GM12874 (cell line): ENCODE results near the gene TMEM236.

ENCODE experiments used
- TF ChIP-seq, protein P1 (sequence below): IDR thresholded peaks from 2 replicates; pipeline ENCODE4 v1.5.1; 2011; ENCODE audit warnings: low read depth, mild to moderate bottlenecking, control low read depth, low read length, moderate library complexity; ENCODE audit not compliant: insufficient read depth

TMEM236 gene

DNA sequence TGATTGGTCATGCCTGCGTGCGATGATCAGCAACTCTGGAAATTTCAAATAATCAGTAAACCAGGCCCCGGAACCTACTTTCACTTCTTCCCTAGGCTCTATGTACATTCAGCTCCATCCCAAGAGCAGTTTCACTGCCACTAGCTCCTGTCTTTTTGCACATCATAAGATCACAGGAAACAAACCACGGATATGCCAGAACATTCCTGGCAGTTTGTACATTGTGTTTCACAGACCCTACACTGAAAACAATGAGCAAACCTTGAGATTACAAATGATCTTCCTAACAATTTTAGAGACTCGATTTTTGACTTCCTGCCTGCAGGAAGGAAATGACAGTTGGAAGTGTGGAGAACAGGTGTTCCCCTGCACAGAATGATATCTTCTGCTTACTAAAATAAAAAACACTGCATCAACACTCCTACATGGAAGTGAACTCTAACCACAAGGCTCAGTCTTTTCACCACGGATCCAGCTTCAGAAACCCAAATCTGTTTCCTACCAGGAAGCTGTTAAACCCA lies 7.6 kb upstream of the TMEM236 start:
- TF ChIP-seq, protein P1, sequence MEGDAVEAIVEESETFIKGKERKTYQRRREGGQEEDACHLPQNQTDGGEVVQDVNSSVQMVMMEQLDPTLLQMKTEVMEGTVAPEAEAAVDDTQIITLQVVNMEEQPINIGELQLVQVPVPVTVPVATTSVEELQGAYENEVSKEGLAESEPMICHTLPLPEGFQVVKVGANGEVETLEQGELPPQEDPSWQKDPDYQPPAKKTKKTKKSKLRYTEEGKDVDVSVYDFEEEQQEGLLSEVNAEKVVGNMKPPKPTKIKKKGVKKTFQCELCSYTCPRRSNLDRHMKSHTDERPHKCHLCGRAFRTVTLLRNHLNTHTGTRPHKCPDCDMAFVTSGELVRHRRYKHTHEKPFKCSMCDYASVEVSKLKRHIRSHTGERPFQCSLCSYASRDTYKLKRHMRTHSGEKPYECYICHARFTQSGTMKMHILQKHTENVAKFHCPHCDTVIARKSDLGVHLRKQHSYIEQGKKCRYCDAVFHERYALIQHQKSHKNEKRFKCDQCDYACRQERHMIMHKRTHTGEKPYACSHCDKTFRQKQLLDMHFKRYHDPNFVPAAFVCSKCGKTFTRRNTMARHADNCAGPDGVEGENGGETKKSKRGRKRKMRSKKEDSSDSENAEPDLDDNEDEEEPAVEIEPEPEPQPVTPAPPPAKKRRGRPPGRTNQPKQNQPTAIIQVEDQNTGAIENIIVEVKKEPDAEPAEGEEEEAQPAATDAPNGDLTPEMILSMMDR: no peak

DNA sequence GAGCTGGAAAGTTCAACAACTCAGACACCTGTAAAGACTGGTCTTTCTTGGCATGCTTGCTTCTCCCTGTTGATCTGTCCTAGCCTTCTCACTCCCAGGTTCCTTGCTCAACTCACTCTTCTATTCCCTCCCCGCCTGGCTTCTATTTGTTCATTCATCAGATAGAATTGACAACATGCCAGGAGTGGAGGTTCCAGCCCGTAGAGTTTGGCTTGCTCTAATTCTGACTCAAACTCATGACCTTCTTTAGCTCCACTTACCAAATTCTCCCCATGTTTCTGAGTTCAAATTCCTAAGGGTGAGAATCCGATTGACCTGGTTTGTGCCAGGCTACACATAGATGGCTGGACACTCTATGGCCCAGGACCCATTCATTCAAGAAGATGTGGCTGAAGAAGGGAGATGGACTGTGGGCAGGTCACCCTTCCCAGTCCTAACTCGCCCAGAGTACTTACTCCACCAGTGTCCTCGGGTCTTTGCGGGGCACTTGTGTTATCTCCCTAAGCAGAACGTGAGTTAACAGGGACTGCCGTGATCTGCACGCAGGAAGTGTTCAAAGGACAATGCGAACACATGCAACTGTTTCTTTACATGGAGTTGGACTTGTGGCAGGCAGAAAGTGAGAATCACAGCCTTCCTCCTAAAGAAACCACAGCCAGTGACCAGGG lies 4.0 kb upstream of the TMEM236 start:
- TF ChIP-seq, protein P1: no peak

DNA sequence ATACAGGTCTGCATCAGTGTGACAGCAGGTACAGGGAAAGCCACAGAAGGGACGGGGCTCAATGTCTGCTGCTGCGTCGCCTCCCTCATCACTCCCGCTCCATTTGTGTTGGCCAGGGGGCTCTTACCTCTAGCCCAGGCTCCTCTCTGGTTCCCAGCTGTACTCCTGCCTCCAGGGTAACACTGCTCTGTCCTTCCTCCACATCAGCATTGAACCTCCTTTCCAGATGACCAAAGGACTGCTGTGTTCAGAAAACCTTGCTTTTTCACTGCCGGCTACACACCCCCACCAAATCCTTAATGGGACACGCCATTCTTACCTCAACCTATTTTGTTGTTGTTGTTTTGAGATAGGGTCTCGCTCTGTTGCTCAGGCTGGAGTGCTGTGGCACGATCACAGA lies 2.1 kb upstream of the TMEM236 start:
- TF ChIP-seq, protein P1: no peak

DNA sequence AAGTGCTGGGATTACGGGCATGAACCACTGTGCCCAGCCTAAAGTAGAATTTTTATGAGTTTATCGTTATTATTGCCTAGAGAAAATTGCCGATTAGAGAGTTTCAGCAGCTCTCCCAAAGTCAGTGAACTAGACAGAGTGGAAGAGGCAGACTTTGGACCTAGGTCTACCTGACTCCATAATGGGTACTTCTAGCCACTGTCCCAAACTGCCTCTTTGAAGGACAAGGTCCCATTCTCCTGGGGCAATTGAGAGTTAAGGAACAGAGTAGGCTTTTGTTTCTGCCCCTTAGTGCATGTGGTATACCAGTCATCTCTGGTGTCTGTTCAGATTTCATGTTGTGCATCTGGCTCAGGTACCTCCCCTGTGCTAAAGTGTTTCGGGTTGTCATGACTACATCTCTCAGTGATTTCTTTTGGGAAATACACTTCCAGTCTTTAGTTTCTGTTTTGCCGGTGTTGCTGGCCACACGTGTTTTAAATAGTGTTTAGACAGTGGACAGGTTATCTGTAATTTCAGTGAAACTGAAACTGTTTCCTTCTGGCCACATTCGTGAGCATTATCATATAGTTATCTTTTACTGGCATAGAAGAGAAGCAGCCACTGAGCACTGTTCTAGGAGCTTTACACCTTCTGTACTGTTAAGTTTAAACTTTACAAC lies 4.7 kb downstream of the TMEM236 start:
- TF ChIP-seq, protein P1: no peak

DNA sequence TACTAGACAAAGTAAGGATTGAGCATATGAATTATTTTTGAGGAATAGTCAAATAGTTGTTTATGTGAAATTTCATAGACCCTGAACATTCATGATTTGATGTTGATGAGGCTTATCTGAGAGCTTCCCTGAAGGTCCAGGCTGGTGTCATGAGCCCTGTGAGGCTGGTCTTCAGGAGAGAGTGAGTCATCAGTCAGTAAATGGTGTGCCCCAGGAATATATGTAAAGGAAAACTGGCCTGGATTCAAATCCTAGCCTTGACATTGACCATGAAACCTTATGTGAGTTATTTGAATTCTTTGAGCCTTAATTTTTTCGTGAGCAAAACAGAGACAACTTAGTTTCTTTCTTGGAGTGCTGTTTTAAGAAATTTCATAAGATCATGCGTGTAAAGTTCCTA lies 6.2 kb downstream of the TMEM236 start:
- TF ChIP-seq, protein P1: no peak

DNA sequence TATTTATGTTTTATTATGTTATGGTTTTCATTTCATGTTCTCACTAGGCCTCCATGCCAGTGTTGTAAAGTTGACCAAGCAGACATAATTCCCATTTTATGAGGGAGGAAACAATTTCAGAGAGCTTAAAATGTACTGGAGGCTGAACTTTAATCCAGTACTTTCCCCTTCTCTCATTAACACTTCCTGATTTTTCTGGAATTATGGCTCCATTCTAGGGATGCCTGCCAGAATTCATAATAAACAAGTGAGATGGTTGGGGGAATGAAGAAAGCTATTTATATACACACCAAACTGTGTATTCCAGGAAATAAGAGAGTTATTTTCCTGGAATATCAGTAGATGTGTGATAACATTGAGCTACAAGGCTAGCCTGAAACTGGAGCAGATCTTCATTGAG lies 6.9 kb downstream of the TMEM236 start:
- TF ChIP-seq, protein P1: no peak

DNA sequence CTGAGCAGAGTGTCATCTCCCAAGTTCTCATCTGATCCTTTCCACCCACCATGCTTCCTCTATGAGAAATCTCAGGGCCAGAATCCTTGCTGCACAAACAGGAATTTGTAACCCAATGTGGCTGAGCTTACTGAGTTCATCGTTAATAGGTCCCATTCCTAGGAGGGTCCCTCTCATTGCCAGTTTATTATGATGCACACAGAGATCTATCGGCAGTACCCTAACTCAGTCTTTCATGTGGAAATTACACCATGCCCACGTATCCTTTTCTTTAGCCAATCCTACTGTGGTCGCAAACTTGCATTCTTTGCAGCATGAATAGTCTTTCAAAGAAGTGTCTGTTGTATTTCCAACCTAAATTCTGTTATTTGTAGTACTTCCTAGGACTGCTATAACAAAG lies 12.1 kb downstream of the TMEM236 start:
- TF ChIP-seq, protein P1: no peak
